Activated CD8-positive, alpha-beta T cell treated with anti-CD3 and anti-CD28 coated beads, Interleukin-2, amount 10 ng/mL, durations not matched to agents 7 days and 5 days (primary cell): ENCODE results near the gene NMNAT1. TPM values are rescaled to one million over a fixed set of nuclear protein-coding genes. Genes with fewer than 3 reads are reported as not detected.
"Not testable (repeated sequence)": the region's sequence is repeated elsewhere in the genome, so short reads cannot be mapped to it uniquely, and the experiment has no call there.

Experiments
- ATAC-seq: fragments of 150-1000 bp; cut with Tn5 transposase; one replicate; pipeline ENCODE4 v1.10.0; 2021; ENCODE audit warnings: moderate library complexity
- CTCF ChIA-PET: fragments of 350-600 bp; sonication (Branson Sonifier 250); formaldehyde crosslinking; loops from one replicate; lab custom pipeline; 2021; ENCODE audit warnings: antibody characterized with exemption; lab: Charles Lee
- POLR2A ChIA-PET: fragments of 350-600 bp; sonication (Branson Sonifier 250); formaldehyde crosslinking; loops from one replicate; lab custom pipeline; 2021; ENCODE audit warnings: antibody characterized with exemption; lab: Charles Lee
- DNase-seq: peaks from one replicate; pipeline ENCODE4 v3.0.0-alpha.2; 2020
- H3K27ac Mint-ChIP-seq: one replicate; pipeline ENCODE4 v1.8.0; 2021; ENCODE audit warnings: mild to moderate bottlenecking, mixed read lengths
- H3K27me3 Mint-ChIP-seq: one replicate; pipeline ENCODE4 v1.8.0; 2021; ENCODE audit warnings: low read depth, mixed read lengths
- H3K36me3 Mint-ChIP-seq: one replicate; pipeline ENCODE4 v1.8.0; 2021; ENCODE audit warnings: low read depth, mixed read lengths
- H3K4me1 Mint-ChIP-seq: one replicate; pipeline ENCODE4 v1.8.0; 2021; ENCODE audit warnings: low read depth, mixed read lengths
- H3K4me3 Mint-ChIP-seq: one replicate; pipeline ENCODE4 v1.8.0; 2021; ENCODE audit warnings: mild to moderate bottlenecking, mixed read lengths
- H3K9me3 Mint-ChIP-seq: one replicate; pipeline ENCODE4 v1.8.0; 2022; ENCODE audit warnings: mixed read lengths; ENCODE audit not compliant: insufficient read depth
- total RNA-seq, 2 experiments: library from RNA; stranded (reverse); gene quantifications; one replicate each; pipeline ENCODE4 v1.2.3, GENCODE V29; 2021

The NMNAT1 gene
- total RNA-seq, 2 experiments from 2014 or later = 6.2 to 6.3 TPM

GRCh38 chr1:9992910-9993309, 49.6 kb downstream of the NMNAT1 start:
- ChIA-PET CTCF (no interaction called here), POLR2A (no interaction called here)
- peaks cover under 1% of the 10 kb centered on the region for H3K4me1 Mint-ChIP-seq
- no peak overlapping the region for H3K27ac Mint-ChIP-seq
- no peaks in the 10 kb centered on the region for H3K9me3 Mint-ChIP-seq
- no peak for ATAC-seq
- no peak for DNase-seq
- no peak overlapping the region for H3K4me3 Mint-ChIP-seq
- peaks cover 14% of the 10 kb centered on the region for H3K27me3 Mint-ChIP-seq
- H3K36me3 Mint-ChIP-seq = no peaks in the 10 kb centered on the region

GRCh38 chr1:9993561-9994075, 50.3 kb downstream of the NMNAT1 start:
- H3K9me3 Mint-ChIP-seq = no peaks in the 10 kb centered on the region
- H3K27ac Mint-ChIP-seq = no peak overlapping the region
- peaks cover 2% of the 10 kb centered on the region for H3K4me1 Mint-ChIP-seq
- no peak overlapping the region for H3K4me3 Mint-ChIP-seq
- peaks cover 19% of the 10 kb centered on the region for H3K27me3 Mint-ChIP-seq
- ATAC-seq = no peak
- ChIA-PET CTCF (no interaction called here), POLR2A (no interaction called here)
- no peak for DNase-seq
- H3K36me3 Mint-ChIP-seq = no peaks in the 10 kb centered on the region

DNA sequence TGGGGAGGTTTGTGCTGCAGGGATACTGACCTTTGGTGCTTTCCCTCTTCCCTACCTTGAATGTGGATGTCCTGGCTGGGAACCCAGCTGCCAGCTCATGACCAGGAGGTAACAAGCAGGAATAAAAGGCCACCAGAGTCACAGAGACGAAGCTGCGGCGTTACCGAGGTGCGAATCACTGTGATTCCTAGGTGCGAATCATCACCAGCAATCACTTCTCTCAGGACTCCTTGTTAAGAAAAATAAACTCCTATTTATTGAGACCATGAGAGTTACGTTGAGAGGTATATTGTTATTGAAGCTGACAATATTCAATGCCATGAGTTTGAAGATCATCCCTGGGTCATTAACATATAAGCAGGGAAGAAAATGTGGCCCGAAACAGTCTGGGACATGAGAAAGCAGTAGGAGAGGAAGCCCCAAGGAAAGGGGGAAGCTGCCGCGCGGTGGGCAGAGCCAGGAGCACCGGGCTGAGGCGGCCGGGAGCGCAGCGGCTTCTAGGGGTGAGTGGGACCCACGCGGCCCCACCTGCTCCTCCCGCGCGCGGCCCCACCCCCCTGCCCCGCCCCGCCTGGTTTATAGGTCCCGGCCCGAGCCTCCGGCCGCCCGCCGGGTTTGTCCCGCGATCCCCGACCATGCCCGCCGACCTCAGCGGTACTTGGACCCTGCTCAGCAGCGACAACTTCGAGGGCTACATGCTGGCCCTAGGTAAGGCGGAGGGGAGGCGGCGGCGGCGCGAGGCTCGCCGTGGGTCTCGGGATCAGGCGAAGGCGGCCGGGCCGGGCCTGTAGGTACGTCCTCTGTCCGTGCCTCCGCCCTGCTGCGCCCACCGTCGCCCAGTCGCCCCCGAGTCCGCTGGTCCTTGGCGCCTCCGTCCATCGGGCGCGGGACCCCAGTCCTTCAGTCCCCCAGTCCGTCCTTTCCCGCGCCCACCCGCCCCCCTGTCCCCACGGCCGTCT, 53.6 kb downstream of the NMNAT1 start, which contains the start of gene RBP7:
Gene RBP7, plus strand, starts transcription at position 605 of the 959 bp plus-strand sequence. Its CDS starts 31 bp downstream, at position 636.
- H3K4me3 Mint-ChIP-seq = peak within 1 kb of the TSS; percentile 62
- H3K27me3 Mint-ChIP-seq = peaks cover 27% of the 10 kb centered on the region
- ATAC-seq = peak; percentile 59
- no peak within 1 kb of the TSS for H3K27ac Mint-ChIP-seq
- peaks cover 2% of the 10 kb centered on the region for H3K4me1 Mint-ChIP-seq
- DNase-seq = no peak
- POLR2A ChIA-PET = no interaction called here
- CTCF ChIA-PET = no interaction called here
- H3K9me3 Mint-ChIP-seq = no peaks in the 10 kb centered on the region
- peaks cover 2% of the 10 kb centered on the region for H3K36me3 Mint-ChIP-seq

DNA sequence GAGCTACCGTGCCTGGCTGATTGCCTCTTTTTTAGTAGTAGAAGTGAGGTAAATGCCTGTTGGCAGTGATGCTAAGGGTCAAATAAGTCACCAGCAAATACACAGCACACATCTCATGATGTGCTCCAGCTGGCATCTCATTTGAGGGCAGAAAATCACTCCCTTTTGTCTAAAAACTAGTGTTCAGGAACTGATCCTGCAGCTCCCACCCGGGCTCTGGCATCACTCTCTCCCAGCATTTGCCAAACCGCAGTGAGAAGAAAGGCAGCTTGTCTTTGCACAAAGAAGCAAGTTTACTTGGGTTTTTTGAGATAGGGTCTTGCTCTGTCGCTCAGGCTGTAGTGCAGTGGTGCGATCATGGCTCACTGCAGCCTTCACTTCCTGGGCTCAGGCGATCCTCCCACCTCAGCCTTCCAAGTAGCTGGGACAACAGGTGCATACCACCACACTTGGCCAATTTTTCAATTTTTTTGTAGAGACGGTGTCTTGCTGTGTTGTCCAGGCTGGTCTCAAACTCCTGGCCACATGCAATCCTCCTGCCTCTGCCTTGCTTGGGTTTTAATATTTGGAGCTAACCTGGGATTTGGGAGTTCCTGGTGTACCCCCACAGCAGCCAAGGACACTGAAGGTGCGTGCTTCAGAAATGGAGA, 57.9 kb downstream of the NMNAT1 start:
- Mint-ChIP-seq H3K4me3 (no peak overlapping the region), H3K9me3 (no peaks in the 10 kb centered on the region), H3K4me1 (peaks cover 2% of the 10 kb centered on the region), H3K27ac (no peak overlapping the region), H3K36me3 (peaks cover 2% of the 10 kb centered on the region), H3K27me3 (peaks cover 24% of the 10 kb centered on the region)
- ATAC-seq = no peak
- POLR2A ChIA-PET = no interaction called here
- no peak for DNase-seq
- CTCF ChIA-PET = no interaction called here

GRCh38 chr1:10005248-10005647, 62.0 kb downstream of the NMNAT1 start:
- H3K27ac Mint-ChIP-seq, ATAC-seq, CTCF ChIA-PET: not testable (repeated sequence)

GRCh38 chr1:10007169-10007568, 63.9 kb downstream of the NMNAT1 start:
- peaks cover 6% of the 10 kb centered on the region for H3K27me3 Mint-ChIP-seq
- ATAC-seq (no peak), DNase-seq (no peak)
- no peaks in the 10 kb centered on the region for H3K9me3 Mint-ChIP-seq
- no peak overlapping the region for H3K27ac Mint-ChIP-seq
- no peaks in the 10 kb centered on the region for H3K4me1 Mint-ChIP-seq
- no peak overlapping the region for H3K4me3 Mint-ChIP-seq
- H3K36me3 Mint-ChIP-seq = no peaks in the 10 kb centered on the region
- ChIA-PET POLR2A (no interaction called here), CTCF (interaction anchor here (1.1 kb wide), 1 partner anchor 18 kb away, joined by 3 read pairs; no protein-coding TSS in a partner anchor)

More at GRCh38 chr1:10005248-10005647, 62.0 kb downstream of the NMNAT1 start:
- H3K4me3 Mint-ChIP-seq, H3K4me1 Mint-ChIP-seq, H3K36me3 Mint-ChIP-seq, POLR2A ChIA-PET, H3K9me3 Mint-ChIP-seq, H3K27me3 Mint-ChIP-seq, DNase-seq: not testable (repeated sequence)

GRCh38 chr1:10014016-10014415, 70.7 kb downstream of the NMNAT1 start:
- H3K4me3 Mint-ChIP-seq = no peak overlapping the region
- H3K27ac Mint-ChIP-seq = no peak overlapping the region
- ATAC-seq (no peak), DNase-seq (no peak)
- ChIA-PET CTCF (no interaction called here), POLR2A (no interaction called here)
- no peaks in the 10 kb centered on the region for H3K9me3 Mint-ChIP-seq
- no peaks in the 10 kb centered on the region for H3K36me3 Mint-ChIP-seq
- no peaks in the 10 kb centered on the region for H3K4me1 Mint-ChIP-seq
- H3K27me3 Mint-ChIP-seq = peaks cover 10% of the 10 kb centered on the region

GRCh38 chr1:10019561-10019960, 76.3 kb downstream of the NMNAT1 start:
- Mint-ChIP-seq H3K4me1 (no peaks in the 10 kb centered on the region), H3K4me3 (no peak overlapping the region), H3K27me3 (peaks cover 10% of the 10 kb centered on the region), H3K36me3 (no peaks in the 10 kb centered on the region), H3K27ac (no peak overlapping the region), H3K9me3 (no peaks in the 10 kb centered on the region)
- CTCF ChIA-PET = no interaction called here
- POLR2A ChIA-PET = no interaction called here
- DNase-seq (no peak), ATAC-seq (no peak)

GRCh38 chr1:10020086-10020485, 76.8 kb downstream of the NMNAT1 start:
- no peaks in the 10 kb centered on the region for H3K9me3 Mint-ChIP-seq
- peaks cover 6% of the 10 kb centered on the region for H3K27me3 Mint-ChIP-seq
- H3K4me3 Mint-ChIP-seq = no peak overlapping the region
- H3K36me3 Mint-ChIP-seq = no peaks in the 10 kb centered on the region
- H3K27ac Mint-ChIP-seq = no peak overlapping the region
- POLR2A ChIA-PET = no interaction called here
- H3K4me1 Mint-ChIP-seq = no peaks in the 10 kb centered on the region
- DNase-seq (no peak), ATAC-seq (no peak)
- CTCF ChIA-PET = no interaction called here

DNA sequence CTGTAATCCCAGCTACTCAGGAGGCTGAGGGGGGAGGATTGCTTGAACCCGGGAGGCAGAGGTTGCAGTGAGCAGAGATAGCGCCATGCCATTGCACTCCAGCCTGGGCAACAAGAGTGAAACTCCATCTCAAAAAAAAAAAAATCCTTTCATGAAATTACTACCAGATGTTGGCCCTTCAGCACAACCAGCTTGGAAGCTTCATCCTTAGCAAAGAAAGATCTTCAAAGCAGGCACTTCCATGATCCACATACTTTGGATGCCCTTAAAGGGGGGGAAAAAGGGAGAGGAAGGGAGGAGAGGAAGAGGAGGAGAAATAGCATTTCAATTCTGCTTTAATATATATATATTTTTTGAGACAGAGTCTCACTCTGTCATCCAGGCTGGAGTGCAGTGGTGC, 77.4 kb downstream of the NMNAT1 start:
- H3K4me3 Mint-ChIP-seq, H3K4me1 Mint-ChIP-seq, H3K36me3 Mint-ChIP-seq, DNase-seq, H3K27me3 Mint-ChIP-seq, POLR2A ChIA-PET, H3K9me3 Mint-ChIP-seq, ATAC-seq, CTCF ChIA-PET, H3K27ac Mint-ChIP-seq: not testable (repeated sequence)

GRCh38 chr1:10021992-10022391, 78.7 kb downstream of the NMNAT1 start:
- not testable (repeated sequence) for DNase-seq

DNA sequence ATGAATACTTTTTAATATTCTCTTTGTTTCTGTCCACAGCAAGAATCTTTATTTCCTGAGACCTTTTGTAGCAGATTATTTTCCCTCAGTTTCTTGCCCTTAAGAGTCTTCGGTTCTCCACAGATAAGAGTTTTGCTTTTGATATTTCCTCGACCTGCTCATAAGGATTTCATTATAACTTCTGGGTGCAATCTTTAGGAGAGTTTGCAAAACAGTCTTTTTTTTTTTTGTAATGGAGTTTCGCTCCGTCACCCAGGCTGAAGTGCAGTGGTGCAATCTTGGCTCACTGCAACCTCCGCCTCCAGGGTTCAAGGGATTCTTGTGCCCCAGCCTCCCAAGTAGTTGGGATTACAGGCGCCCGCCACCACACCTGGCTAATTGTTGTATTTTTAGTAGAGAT, 79.4 kb downstream of the NMNAT1 start:
- no peak overlapping the region for H3K27ac Mint-ChIP-seq
- H3K4me3 Mint-ChIP-seq = no peak overlapping the region
- ATAC-seq (no peak), DNase-seq (no peak)
- H3K4me1 Mint-ChIP-seq = no peaks in the 10 kb centered on the region
- POLR2A ChIA-PET = no interaction called here
- no peaks in the 10 kb centered on the region for H3K9me3 Mint-ChIP-seq
- CTCF ChIA-PET = no interaction called here
- H3K27me3 Mint-ChIP-seq = peaks cover 3% of the 10 kb centered on the region
- no peaks in the 10 kb centered on the region for H3K36me3 Mint-ChIP-seq

More at GRCh38 chr1:10021992-10022391, 78.7 kb downstream of the NMNAT1 start:
- H3K27ac Mint-ChIP-seq, H3K4me3 Mint-ChIP-seq, H3K4me1 Mint-ChIP-seq, H3K36me3 Mint-ChIP-seq, POLR2A ChIA-PET, ATAC-seq, H3K9me3 Mint-ChIP-seq, CTCF ChIA-PET, H3K27me3 Mint-ChIP-seq: not testable (repeated sequence)
